ENCODE data around the gene CAGE1. TPM values are rescaled to one million over a fixed set of nuclear protein-coding genes. Genes with fewer than 3 reads are reported as not detected.

CAGE1 gene
- polyA plus RNA-seq, 3 donors, result not detected

GRCh38 chr6:7409740-7410139 lies 20.2 kb upstream of the CAGE1 start:
- H3K27me3 ChIP-seq (ENCODE audit: control insufficient read depth in 2 of 2, insufficient read depth in 2 of 2, low read length in 2 of 2), result no peaks in the 10 kb centered on the region
- TF ChIP-seq, protein P1, sequence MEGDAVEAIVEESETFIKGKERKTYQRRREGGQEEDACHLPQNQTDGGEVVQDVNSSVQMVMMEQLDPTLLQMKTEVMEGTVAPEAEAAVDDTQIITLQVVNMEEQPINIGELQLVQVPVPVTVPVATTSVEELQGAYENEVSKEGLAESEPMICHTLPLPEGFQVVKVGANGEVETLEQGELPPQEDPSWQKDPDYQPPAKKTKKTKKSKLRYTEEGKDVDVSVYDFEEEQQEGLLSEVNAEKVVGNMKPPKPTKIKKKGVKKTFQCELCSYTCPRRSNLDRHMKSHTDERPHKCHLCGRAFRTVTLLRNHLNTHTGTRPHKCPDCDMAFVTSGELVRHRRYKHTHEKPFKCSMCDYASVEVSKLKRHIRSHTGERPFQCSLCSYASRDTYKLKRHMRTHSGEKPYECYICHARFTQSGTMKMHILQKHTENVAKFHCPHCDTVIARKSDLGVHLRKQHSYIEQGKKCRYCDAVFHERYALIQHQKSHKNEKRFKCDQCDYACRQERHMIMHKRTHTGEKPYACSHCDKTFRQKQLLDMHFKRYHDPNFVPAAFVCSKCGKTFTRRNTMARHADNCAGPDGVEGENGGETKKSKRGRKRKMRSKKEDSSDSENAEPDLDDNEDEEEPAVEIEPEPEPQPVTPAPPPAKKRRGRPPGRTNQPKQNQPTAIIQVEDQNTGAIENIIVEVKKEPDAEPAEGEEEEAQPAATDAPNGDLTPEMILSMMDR (IDR thresholded peaks at IDR 0.05), result no peak
- no peak overlapping the region for H3K4me3 Mint-ChIP-seq
- H3K9me3 ChIP-seq (replicated peaks in 1 of 2; ENCODE audit: control insufficient read depth in 1 of 2, insufficient read depth in 1 of 2, low read length in 2 of 2), result no peaks in the 10 kb centered on the region
- H2AFZ ChIP-seq (ENCODE audit: insufficient read depth, low read depth, low read length, poor library complexity, severe bottlenecking), result no peak overlapping the region
- no peak overlapping the region for H3K4me2 ChIP-seq (replicated peaks; ENCODE audit: extremely low read depth, low read length, poor library complexity, severe bottlenecking)
- H3K4me1 Mint-ChIP-seq, result no peaks in the 10 kb centered on the region
- no peak overlapping the region for H3K27ac Mint-ChIP-seq
- H3K79me2 ChIP-seq (ENCODE audit: insufficient read depth, low read length), result no peaks in the 10 kb centered on the region
- H3K9me3 Mint-ChIP-seq, result no peaks in the 10 kb centered on the region
- H3K9ac ChIP-seq (ENCODE audit: insufficient read depth, low read length, poor library complexity, severe bottlenecking), result no peak overlapping the region
- H3K27me3 Mint-ChIP-seq (ENCODE audit: low read depth in 3 of 3), result no peaks in the 10 kb centered on the region
- no peak overlapping the region for H3K27ac ChIP-seq (ENCODE audit: low read depth in 1 of 2, low read length in 2 of 2)
- H3K36me3 Mint-ChIP-seq, result peaks cover 78 to 97% of the 10 kb centered on the region in 2 donors
- intact Hi-C loops (cut with micrococcal nuclease), result no loop called here
- WGBS (ENCODE audit: insufficient coverage), result no CpG with 5 or more reads among the region's 6 CpGs
- no peak for DNase-seq
- no peaks in the 10 kb centered on the region for H3K4me1 ChIP-seq (ENCODE audit: control insufficient read depth in 1 of 2, insufficient read depth in 2 of 2, low read length in 2 of 2)
- no peaks in the 10 kb centered on the region for H4K20me1 ChIP-seq (ENCODE audit: insufficient read depth, low read length)
- no peak overlapping the region for H3K4me3 ChIP-seq (replicated peaks in 1 of 3; ENCODE audit: low read depth in 2 of 3, low read length in 3 of 3)
- H3K36me3 ChIP-seq (replicated peaks in 1 of 2; ENCODE audit: control insufficient read depth in 1 of 2, insufficient read depth in 2 of 2, low read length in 2 of 2), result peaks cover 95 to 100% of the 10 kb centered on the region in 2 donors

- Mint-ChIP-seq H3K4me3 (no peak overlapping the region), H3K27me3 (ENCODE audit: low read depth in 3 of 3) (no peaks in the 10 kb centered on the region), H3K27ac (no peak overlapping the region)
Observed at GRCh38 chr6:7406743-7407142, 17.2 kb upstream of the CAGE1 start.

More at GRCh38 chr6:7406743-7407142, 17.2 kb upstream of the CAGE1 start:
- Histone ChIP-seq H4K20me1 (ENCODE audit: insufficient read depth, low read length) (no peaks in the 10 kb centered on the region), H3K27me3 (ENCODE audit: control insufficient read depth in 2 of 2, insufficient read depth in 2 of 2, low read length in 2 of 2) (no peaks in the 10 kb centered on the region), H3K9me3 (replicated peaks in 1 of 2; ENCODE audit: control insufficient read depth in 1 of 2, insufficient read depth in 1 of 2, low read length in 2 of 2) (no peaks in the 10 kb centered on the region), H3K36me3 (replicated peaks in 1 of 2; ENCODE audit: control insufficient read depth in 1 of 2, insufficient read depth in 2 of 2, low read length in 2 of 2) (peaks cover 85 to 99% of the 10 kb centered on the region in 2 donors), H3K4me2 (replicated peaks; ENCODE audit: extremely low read depth, low read length, poor library complexity, severe bottlenecking) (no peak overlapping the region), H2AFZ (ENCODE audit: insufficient read depth, low read depth, low read length, poor library complexity, severe bottlenecking) (no peak overlapping the region), H3K9ac (ENCODE audit: insufficient read depth, low read length, poor library complexity, severe bottlenecking) (no peak overlapping the region), H3K27ac (ENCODE audit: low read depth in 1 of 2, low read length in 2 of 2) (no peak overlapping the region), H3K79me2 (ENCODE audit: insufficient read depth, low read length) (no peaks in the 10 kb centered on the region), H3K4me3 (replicated peaks in 1 of 3; ENCODE audit: low read depth in 2 of 3, low read length in 3 of 3) (no peak overlapping the region), H3K4me1 (ENCODE audit: control insufficient read depth in 1 of 2, insufficient read depth in 2 of 2, low read length in 2 of 2) (peaks cover 0 to 4% of the 10 kb centered on the region in 2 donors)
- peaks cover 74 to 83% of the 10 kb centered on the region in 2 donors for H3K36me3 Mint-ChIP-seq
- H3K4me1 Mint-ChIP-seq, result peaks cover 6% of the 10 kb centered on the region
- no CpG with 5 or more reads among the region's 9 CpGs for WGBS (ENCODE audit: insufficient coverage)
- intact Hi-C loops (cut with micrococcal nuclease), result no loop called here
- H3K9me3 Mint-ChIP-seq, result no peaks in the 10 kb centered on the region
- DNase-seq, result no peak
- TF ChIP-seq, protein P1 (IDR thresholded peaks at IDR 0.05), result no peak

Data from CD14-positive monocyte (primary cell).